NCI-H1105 (cell line): ENCODE measurements around the gene NBPF6.
"Not testable (repeated sequence)": the region's sequence is repeated elsewhere in the genome, so short reads cannot be mapped to it uniquely, and the experiment has no call there.

ENCODE experiments used
- DNase-seq: peaks from one replicate; lab custom pipeline; 2025; lab: John Stamatoyannopoulos, UW

The NBPF6 gene, protein sequence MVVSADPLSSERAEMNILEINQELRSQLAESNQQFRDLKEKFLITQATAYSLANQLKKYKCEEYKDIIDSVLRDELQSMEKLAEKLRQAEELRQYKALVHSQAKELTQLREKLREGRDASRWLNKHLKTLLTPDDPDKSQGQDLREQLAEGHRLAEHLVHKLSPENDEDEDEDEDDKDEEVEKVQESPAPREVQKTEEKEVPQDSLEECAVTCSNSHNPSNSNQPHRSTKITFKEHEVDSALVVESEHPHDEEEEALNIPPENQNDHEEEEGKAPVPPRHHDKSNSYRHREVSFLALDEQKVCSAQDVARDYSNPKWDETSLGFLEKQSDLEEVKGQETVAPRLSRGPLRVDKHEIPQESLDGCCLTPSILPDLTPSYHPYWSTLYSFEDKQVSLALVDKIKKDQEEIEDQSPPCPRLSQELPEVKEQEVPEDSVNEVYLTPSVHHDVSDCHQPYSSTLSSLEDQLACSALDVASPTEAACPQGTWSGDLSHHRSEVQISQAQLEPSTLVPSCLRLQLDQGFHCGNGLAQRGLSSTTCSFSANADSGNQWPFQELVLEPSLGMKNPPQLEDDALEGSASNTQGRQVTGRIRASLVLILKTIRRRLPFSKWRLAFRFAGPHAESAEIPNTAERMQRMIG

DNA sequence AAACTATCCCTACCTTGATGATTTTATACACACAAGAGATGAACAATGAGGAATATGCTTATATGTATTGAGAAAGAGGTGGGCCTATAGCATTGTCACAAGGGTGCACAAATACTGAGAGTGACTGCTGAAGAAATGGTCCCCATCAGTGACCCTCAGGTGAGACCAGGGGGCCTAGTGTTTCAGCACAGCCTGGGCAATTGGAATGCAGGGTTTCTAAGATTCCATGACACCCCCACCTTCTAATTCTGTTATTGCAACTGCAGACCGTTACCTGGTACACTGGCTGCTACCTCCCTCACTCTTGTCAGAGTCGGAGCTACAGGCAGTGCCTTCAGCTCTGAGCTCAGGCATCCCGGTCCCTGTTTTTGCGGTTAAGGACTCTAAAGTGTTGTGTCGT lies at the start of gene NBPF6:
Gene NBPF6, plus strand, starts transcription at position 301 of the 400 bp plus-strand sequence. CDS start 259 bp downstream, outside the sequence.
- DNase-seq = not testable (repeated sequence)

DNA sequence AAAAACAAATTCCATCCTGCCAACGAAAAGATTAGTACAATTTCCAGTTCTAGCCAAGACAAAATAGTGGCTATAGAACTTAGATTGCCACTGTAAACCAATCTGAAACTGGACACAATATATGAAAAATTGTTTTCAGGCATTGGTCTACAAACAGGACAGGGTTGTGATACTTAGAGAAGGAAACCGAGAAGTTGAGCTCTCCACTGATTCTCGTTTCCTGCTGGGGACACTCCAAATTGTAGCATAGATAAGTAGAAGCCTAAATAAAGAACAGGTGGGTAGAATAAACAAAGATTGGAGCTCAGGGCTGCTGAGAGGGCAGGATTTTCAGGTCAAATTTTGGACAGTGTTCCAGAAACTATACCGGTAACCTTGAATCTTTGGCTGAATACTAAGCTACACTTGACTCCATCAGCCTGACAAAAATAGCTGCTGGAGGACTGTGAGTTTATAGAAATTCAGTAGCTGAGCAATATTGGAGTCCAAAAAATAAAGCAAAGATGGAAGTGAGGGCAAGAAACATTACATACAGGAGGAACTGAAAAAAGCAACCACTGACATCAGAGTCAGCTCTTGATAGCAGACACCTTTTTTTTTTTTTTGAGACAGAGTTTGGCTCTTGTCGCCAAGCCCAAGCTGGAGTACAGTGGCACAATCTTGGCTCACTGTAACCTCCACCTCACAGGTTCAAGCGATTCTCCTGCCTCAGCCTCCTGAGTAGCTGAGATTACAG lies 38.9 kb upstream of the NBPF6 start:
- DNase-seq = not testable (repeated sequence)

DNA sequence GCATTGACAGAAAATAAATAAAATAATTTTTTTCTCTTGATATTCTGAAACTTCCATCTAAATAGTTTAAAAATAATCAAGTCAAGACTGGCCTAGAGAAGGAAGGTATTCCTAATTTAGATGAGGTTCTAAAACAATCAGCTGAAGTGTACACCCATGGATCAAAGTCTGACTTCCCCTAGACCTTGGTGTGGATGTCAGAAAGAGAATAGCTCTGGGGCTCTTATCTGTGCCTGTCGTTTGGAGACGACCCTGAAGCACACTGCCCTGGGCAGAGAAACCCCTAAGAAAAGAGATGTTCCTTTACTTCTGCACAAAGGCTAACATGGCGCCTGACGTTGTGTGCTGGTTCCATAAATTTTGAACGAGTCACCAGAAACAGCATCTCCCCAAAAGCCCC lies 30.0 kb upstream of the NBPF6 start:
- not testable (repeated sequence) for DNase-seq

DNA sequence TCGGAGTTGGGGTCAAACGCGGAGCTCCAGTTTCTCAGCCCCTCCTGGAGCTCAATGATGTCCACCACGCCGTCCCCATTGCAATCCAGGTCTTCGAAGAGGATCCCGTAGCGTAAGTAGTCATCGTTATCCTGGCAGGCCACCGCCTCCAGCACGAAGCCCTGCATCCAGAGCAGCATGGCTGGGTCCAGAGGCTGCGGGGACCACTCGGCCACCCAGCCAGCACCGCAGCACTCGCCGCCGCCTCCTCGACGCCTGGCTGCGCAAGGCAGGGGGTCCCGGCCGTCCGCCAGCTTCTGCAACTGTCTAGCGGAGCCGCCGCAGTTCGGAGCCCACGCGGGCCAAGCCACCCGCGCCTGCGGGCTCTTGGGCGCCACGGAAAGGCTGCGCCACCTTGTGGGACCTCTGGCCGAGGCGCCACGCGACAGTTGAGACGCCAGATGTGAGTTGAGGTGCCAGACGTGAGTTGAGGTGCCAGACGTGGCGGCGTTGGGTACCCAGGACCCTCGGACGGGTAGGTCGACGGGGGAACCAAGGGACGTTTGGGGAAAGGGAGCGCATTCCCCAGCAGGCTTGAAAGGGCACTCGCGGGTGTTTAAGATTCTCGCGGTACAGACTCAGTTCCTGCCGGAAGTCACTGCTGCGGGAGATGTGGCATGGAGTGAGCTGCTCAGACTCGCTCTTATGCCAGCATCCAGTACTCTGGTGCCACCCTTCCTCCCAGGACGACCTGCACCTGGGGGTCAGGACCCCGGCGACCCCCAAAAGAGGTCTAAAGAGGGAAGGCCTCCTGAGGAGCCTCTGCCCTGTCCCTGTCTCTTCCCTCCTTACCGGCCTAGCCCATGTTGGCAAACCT lies 28.9 kb upstream of the NBPF6 start:
- DNase-seq = not testable (repeated sequence)

DNA sequence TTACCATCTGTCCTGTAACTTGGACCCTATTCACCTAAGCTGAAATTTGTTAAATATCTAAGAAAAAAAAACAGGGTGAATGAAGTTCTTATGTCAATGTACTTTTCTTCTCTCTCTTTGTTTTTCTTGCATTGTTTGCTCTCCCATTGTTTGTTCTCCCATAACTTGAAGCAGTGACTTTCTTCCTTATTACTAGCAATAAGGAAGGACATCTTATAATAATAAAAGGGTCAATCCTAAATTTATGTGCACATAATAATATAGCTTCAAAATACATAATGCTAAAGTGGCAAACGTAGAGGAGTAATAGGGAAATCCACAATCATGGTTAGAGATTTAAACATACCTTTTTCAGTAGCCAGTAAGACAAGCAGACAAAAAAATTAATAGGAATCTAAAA lies 23.3 kb upstream of the NBPF6 start:
- DNase-seq = not testable (repeated sequence)

DNA sequence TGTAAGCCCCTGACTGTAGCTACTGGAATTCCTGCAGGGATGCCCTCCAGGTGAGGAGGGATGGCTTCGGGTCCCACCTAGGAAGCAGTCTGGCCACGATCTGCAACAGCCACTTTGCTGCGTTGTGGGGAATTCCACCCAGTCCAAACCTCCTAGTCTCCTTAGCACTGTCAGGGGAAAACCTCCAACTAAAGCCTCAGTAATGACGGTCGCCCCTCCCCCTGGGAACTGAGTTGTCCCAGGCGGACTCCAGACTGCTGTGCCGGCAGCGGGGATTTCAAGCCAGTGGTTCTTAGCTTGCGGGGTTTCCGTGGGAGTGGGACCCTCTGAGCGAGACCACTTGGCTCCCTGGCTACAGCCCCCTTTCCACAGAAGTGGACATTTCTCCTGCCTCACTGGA lies 18.1 kb upstream of the NBPF6 start:
- not testable (repeated sequence) for DNase-seq

DNA sequence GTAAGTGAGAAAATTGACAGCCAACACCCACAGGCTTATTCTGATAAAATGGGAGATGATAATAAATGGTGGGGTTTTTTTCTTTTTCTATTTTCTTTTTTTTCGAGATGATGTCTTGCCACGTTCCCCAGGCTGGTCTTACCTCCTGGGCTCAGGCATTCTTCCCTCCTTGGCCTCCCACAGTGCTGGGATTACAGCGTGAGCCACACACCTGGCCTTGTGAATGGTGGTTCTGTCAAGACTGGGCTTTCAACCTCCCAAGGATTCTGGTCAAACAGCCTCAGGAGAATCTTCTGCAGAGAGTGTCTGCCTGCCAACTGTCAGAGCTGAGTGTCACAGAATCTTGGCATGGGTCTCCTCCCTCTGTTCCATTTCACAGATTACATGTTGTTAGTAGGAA lies 16.7 kb upstream of the NBPF6 start:
- not testable (repeated sequence) for DNase-seq

DNA sequence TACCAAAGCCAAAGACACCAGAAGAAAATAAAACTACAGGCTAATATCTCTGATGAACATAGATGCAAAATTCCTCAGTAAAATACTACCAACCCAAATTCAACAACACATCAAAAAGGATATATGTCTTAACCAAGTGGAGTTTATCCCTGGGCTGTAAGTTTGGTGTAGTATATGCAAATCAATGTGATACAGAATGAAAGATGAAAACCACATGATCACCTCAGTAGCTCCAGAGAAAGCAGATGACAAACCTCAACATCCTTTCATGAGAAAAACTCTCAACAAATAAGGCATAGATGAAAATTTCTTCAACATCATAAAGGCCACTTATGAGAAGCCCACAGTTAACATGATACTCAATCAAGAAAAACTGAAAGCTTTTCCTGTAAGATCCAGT lies 11.6 kb upstream of the NBPF6 start:
- not testable (repeated sequence) for DNase-seq

DNA sequence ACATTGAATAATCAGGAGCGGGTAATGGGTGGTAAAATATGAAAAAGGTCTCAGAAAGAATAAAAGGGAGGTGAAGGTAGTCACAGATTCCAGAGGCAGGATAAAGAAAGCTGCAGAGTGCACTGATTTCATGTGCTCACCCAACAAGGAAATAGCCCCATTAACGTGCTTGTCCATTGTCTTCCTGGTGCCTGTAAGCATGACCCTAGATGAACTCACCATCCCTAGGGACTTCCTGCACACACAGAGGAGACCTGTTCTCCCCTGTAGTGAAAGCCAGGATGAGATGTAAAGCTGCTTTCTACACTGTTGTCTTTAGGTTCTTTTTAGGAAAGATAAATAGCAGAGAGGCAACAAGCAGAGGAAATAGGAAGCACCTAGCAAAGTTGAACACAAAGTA lies 4.4 kb downstream of the NBPF6 start:
- DNase-seq = not testable (repeated sequence)

DNA sequence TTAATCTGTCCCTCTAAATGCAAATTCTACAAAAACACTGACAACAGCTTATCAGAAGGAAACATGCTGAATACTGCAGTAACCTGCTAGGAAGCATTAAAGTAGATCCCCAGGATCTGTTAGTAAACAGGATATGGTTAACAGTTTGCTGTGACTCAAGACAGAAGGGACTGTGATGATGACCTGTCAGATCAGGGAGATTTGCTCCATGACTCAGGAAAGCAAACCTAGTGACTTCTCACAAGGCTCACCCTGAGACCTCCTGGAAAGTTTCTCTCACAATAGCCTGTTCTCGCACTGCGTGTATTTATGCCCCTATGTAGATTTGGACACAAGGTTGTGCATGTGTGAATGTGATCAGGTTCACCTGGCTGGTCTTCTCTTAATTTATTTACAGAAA lies 8.5 kb downstream of the NBPF6 start:
- DNase-seq = not testable (repeated sequence)

DNA sequence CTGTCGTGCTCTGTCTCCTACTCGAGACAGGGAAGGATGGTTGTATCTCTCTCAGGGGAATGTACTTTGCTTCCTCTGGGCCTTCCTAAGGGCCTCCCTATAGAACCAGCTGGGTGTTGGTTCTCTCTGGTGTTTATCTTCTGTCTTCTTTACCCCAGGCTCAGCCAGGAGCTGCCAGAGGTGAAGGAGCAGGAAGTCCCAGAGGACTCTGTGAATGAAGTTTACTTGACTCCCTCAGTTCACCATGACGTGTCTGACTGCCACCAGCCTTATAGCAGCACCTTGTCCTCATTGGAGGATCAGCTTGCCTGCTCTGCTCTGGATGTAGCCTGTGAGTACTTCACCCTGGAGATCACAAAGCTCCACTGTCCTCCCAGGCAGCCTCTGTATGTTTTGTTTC lies 11.6 kb downstream of the NBPF6 start:
- not testable (repeated sequence) for DNase-seq

DNA sequence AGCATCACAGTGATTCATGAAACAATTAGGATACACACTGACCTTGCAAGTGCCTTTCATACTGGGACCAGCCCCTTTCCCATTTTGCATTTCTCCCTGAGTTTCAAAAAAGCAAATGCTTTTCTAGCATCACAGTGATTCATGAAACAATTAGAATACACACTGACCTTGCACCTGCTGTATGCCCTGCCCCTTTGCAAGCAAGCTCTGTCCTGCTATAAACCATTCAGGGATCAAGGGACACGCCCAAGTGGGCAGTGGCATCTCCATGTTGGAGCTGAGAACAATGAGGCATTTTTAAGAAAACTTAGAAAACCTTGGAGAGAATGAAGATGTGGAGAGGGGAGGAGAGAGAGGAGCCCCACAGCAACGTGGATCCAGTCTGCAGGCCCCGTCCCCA lies 13.8 kb downstream of the NBPF6 start:
- not testable (repeated sequence) for DNase-seq

DNA sequence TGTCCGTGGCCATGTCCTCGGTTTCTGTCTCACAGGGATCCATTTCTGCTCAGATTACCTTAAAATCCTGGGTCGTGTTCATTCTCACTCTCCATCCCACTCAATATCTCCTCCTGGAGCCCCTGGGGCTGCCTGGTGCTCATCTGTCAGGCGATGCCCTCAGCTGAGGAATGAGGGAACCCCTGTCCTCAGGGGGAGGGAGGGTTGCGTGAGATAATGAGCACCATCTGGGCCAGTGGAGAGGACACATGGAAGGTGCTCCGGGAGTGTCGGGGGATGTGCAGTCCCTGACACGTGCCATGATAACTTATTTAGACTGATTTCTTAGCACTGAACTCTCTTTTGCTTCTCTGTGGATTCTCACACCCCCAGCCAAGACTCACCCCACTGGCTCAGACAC lies 16.0 kb downstream of the NBPF6 start:
- not testable (repeated sequence) for DNase-seq

DNA sequence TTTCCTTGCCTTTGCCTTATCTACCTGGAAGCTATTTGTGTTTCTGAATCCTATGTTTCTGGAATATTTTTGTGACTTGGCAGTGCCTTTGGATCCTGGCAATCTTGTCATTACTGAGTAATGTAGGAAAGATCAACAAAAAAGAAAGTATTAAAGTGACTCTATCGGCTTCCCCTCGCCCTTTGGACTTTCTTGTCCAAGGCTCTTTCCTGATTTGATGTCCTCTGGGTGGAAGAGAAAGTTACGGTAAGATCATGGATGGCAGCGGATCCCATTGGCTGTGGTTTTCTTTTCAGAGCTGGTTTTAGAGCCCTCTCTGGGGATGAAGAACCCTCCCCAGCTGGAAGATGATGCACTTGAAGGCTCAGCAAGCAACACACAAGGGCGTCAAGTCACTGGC lies 17.0 kb downstream of the NBPF6 start:
- not testable (repeated sequence) for DNase-seq

DNA sequence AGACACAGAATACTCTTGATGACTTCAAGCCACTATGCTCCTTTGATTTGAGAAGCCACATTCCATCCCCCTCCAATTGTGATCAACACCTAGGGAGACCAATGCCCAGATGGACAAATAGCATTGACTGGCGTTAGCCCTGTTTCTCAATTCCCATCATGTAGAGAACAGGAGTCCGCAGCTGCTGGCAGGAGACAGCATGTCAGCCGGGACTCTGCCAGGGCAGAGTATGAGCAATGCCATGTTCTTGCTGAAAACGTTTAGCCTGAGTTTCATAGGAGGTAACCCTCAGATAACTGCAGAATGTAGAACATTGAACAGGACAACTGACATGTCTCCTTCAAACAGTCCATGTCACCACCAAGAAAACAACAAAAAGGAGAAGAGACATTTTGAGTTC lies 20.6 kb downstream of the NBPF6 start:
- not testable (repeated sequence) for DNase-seq

DNA sequence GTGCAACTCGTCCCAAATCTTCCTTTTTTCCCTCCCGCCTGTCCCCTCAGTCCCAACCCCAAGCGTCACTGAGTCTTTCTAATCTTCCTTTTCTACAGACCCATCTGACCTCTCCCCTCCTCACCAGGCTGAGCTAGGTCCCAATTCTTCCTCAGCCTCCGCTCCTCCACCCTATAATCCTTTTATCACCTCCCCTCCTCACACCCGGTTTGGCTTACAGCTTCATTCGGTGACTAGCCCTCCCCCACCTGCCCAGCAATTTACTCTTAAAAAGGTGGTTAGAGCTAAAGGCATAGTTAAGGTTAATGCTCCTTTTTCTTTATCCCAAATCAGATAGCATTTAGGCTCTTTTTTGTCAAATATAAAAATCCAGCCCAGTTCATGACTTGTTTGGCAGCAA lies 24.4 kb downstream of the NBPF6 start:
- DNase-seq = not testable (repeated sequence)

DNA sequence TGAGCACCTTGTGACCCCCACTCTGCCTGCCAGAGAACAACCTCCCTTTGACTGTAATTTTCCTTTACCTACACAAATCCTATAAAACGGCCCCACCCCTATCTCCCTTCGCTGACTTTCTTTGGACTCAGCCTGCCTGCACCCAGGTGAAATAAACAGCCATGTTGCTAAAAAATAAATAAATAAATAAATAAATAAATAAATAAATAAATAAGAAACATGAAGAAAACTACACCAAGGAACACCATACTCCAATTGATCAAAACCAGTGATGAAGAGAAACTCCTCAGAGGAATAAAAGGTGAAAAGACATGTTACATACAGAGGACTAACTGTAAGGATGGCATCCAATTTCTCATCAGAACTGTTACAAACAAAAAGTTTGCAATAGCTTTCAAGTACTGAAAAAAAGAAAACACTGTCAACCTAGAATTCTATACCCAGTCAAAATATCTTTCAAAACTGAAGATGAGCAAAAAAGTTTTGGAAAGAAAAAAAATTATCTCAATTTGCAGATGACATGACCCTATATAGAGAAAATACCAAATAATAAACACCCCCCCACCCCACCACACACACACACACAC lies 28.4 kb downstream of the NBPF6 start:
- no peak for DNase-seq

DNA sequence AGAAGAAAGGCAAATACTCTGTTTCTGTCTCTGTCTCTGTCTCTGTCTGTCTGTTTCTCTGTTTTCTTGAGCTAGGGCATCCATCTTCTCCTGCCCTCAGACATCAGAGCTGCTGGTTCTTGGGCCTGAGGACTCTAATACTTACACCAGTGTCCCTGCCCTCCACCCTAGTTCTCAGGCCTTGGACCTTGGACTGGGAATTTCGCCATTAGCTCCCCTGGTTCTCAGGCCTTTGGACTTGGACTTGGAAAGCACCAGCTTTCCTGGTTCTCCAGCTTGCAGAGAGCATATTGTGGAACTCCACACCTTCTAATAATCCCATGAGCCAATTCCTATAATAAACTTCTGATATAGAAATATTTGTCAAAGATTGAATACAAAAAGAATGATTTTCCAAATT lies 32.6 kb downstream of the NBPF6 start:
- DNase-seq = no peak

DNA sequence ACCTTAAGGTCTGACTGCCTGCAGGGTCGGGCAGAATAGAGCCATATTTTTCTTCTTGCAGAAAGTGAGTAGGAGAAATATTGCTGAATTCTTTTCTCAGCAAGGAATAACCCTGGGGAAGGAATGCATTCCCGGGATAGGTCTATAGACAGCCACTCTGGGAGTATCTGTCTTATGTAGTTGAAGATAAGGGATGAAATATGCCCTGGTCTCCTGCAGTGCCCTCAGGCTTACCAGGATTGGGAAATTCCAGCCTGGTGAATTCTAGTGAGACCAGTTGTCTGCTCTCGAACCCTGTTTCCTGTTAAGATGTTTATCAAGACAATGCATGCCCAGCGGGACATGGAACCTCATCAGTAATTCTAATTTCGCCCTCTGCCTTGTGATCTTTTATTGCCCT lies 35.8 kb downstream of the NBPF6 start:
- not testable (repeated sequence) for DNase-seq

DNA sequence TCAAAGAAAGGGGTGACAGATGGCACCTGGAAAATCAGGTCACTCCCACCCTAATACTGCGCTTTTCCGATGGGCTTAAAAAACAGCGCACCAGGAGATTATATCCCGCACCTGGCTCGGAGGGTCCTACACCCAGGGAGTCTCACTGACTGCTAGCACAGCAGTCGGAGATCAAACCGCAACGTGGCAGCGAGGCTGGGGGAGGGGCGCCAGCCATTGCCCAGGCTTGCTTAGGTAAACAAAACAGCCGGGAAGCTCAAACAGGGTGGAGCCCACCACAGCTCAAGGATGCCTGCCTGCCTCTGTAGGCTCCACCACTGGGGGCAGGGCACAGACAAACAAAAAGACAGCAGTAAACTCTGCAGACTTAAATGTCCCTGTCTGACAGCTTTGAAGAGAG lies 36.6 kb downstream of the NBPF6 start:
- not testable (repeated sequence) for DNase-seq

DNA sequence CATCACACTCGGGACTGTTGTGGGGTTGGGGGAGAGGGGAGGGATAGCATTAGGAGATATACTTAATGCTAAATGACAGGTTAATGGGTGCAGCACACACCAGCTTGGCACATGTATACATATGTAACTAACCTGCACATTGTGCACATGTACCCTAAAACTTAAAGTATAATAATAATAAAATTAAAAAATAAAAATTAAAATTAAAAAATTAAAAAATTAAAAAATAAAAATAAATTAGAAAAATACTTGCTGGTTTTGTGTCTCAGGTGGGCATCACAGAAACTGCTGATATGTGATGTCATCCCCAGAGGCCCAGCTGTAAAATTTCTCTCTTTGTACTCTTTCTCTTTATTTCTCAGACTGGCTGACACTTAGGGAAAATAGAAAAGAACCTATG lies 44.9 kb downstream of the NBPF6 start:
- not testable (repeated sequence) for DNase-seq
